Endothelial cell (in vitro differentiated cells): Measurements from ENCODE around the gene SLC9A9. TPM values are rescaled to one million over a fixed set of nuclear protein-coding genes. Genes with fewer than 3 reads are reported as not detected.

ENCODE experiments used
- DNase-seq: peaks from one replicate; pipeline ENCODE4 v3.0.0; 2021; ENCODE audit warnings: low spot score
- H3K27ac Mint-ChIP-seq: one replicate; pipeline ENCODE4 v1.8.0; 2021; ENCODE audit warnings: mixed read lengths, inconsistent platforms; ENCODE audit not compliant: unreplicated experiment
- H3K27me3 Mint-ChIP-seq: one replicate; pipeline ENCODE4 v1.8.0; 2021; ENCODE audit warnings: mild to moderate bottlenecking, moderate library complexity, mixed read lengths, inconsistent platforms; ENCODE audit not compliant: unreplicated experiment
- H3K36me3 Mint-ChIP-seq: one replicate; pipeline ENCODE4 v1.8.0; 2021; ENCODE audit warnings: mild to moderate bottlenecking, low read depth, mixed read lengths, inconsistent platforms; ENCODE audit not compliant: unreplicated experiment
- H3K4me1 Mint-ChIP-seq: one replicate; pipeline ENCODE4 v1.8.0; 2021; ENCODE audit warnings: mild to moderate bottlenecking, mixed read lengths, inconsistent platforms; ENCODE audit not compliant: unreplicated experiment
- H3K4me3 Mint-ChIP-seq: one replicate; pipeline ENCODE4 v1.8.0; 2021; ENCODE audit warnings: mild to moderate bottlenecking, mixed read lengths, inconsistent platforms; ENCODE audit not compliant: unreplicated experiment
- H3K9me3 Mint-ChIP-seq: one replicate; pipeline ENCODE4 v1.8.0; 2021; ENCODE audit warnings: mixed read lengths, inconsistent platforms; ENCODE audit not compliant: unreplicated experiment
- total RNA-seq: library from RNA; stranded (reverse); fragmentation: NEBNext Ultra II Directional; extraction: Animal tissue kit (Norgen Biotek cat#: 25700); gene quantifications from one replicate; pipeline ENCODE4 v1.2.1, GENCODE V29; 2021; ENCODE audit not compliant: unreplicated experiment
- TF ChIP-seq, protein P1 (sequence below): fragments of 200-600 bp; sonication (generic); IDR thresholded peaks from one replicate; pipeline ENCODE4 v1.5.0; 2021; ENCODE audit warnings: antibody characterized with exemption; ENCODE audit not compliant: unreplicated experiment

The SLC9A9 gene
- total RNA-seq, 1 donor from 2014 or later = 7.9 TPM

DNA sequence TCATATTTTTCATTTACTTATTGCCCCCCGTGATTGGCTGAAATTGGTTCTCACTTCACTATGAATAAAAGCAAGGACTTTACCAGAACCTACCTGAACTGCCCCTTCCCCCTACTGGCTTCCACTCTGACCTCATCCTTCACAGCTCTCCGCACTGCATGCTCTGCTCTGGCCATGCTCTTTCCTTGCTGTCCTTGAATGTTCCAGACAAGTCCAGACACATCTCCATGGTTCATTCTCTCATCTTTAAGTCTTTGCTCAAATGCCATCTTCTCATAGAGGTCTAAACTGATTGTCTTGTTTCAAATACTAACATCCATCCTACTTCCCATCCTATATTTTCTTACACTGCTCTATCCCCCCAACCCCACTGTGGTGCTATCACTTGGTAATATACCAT is 599.3 kb downstream of the SLC9A9 start:
- H3K27ac Mint-ChIP-seq = no peak overlapping the region
- TF ChIP-seq, protein P1, sequence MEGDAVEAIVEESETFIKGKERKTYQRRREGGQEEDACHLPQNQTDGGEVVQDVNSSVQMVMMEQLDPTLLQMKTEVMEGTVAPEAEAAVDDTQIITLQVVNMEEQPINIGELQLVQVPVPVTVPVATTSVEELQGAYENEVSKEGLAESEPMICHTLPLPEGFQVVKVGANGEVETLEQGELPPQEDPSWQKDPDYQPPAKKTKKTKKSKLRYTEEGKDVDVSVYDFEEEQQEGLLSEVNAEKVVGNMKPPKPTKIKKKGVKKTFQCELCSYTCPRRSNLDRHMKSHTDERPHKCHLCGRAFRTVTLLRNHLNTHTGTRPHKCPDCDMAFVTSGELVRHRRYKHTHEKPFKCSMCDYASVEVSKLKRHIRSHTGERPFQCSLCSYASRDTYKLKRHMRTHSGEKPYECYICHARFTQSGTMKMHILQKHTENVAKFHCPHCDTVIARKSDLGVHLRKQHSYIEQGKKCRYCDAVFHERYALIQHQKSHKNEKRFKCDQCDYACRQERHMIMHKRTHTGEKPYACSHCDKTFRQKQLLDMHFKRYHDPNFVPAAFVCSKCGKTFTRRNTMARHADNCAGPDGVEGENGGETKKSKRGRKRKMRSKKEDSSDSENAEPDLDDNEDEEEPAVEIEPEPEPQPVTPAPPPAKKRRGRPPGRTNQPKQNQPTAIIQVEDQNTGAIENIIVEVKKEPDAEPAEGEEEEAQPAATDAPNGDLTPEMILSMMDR = no peak
- H3K9me3 Mint-ChIP-seq = no peaks in the 10 kb centered on the region
- H3K4me1 Mint-ChIP-seq = peaks cover 11% of the 10 kb centered on the region
- peaks cover 6% of the 10 kb centered on the region for H3K27me3 Mint-ChIP-seq
- H3K4me3 Mint-ChIP-seq = no peak overlapping the region
- H3K36me3 Mint-ChIP-seq = peaks cover 3% of the 10 kb centered on the region
- DNase-seq = no peak

DNA sequence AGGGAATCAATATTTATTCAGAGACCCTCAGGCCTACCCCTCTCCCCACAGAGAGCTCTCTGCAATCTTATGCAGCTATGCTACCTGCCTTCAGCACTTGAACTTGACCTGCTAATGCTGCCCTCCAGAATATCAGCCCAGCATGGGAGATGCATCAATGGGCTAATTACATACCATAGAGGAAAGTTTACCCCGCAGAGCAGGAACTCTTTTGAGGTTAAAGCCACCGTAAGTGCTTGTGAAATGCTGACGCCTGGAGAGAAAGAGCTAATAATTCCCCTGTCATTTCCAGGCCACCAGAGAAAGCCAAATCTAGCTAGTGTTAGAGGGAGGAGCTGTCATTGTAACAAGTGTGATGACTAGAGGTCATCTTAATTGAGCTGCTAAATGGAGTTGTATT is 601.2 kb downstream of the SLC9A9 start:
- TF ChIP-seq, protein P1 = no peak
- no peak for DNase-seq
- peaks cover 3% of the 10 kb centered on the region for H3K36me3 Mint-ChIP-seq
- H3K4me3 Mint-ChIP-seq = no peak overlapping the region
- H3K27me3 Mint-ChIP-seq = peaks cover 6% of the 10 kb centered on the region
- H3K9me3 Mint-ChIP-seq = no peaks in the 10 kb centered on the region
- H3K4me1 Mint-ChIP-seq = peaks cover 11% of the 10 kb centered on the region
- no peak overlapping the region for H3K27ac Mint-ChIP-seq

DNA sequence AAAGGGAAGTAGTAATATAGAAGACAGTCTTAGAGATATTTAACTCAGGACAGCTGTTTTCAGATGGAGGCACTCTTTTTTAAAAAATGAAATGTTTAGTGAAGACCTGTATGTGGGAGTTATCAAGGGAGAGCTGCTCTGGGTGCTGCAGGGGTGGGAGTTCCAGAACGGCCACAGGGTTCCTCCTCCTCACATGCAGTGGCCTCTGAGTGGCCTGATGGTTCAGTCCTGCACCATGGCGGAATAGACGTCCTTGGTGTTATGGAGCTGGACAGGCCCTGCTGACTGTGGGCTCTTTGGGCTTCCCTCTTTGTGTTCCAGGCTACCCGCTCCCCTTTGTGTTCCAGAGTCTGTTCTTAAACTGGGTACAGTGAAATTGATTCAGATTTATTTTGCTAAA is 602.6 kb downstream of the SLC9A9 start:
- Mint-ChIP-seq H3K36me3 (peaks cover 3% of the 10 kb centered on the region), H3K4me1 (peaks cover 11% of the 10 kb centered on the region), H3K4me3 (no peak overlapping the region), H3K27ac (no peak overlapping the region), H3K9me3 (no peaks in the 10 kb centered on the region), H3K27me3 (peaks cover 4% of the 10 kb centered on the region)
- TF ChIP-seq, protein P1 = no peak
- DNase-seq = no peak

DNA sequence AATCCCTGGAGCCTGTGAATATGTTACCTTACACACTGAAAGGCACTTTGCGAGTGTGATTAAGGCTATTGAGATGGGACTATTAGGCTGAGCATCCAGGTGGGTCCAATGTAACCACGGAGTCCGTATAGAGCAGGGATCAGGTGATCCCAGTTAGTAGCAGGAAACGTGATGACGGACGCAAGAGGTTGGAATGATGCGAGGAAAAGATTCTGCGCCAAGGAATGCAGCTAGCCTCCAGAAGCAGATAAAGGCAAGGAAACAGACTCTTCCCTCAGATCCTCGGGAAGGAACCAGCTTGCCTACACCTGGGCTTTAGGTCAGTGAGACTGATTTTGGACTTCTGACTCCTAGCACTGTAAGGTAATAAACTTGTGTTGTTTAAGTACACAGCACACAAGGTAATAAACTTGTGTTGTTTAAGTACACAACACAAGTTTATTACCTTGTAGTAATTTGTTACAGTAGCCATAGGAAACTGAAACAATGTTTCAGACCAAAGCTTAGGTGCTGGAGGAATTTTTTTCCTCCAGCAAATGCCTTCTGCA is 603.7 kb downstream of the SLC9A9 start:
- Mint-ChIP-seq H3K9me3 (no peaks in the 10 kb centered on the region), H3K36me3 (peaks cover 3% of the 10 kb centered on the region), H3K27me3 (peaks cover 4% of the 10 kb centered on the region), H3K27ac (no peak overlapping the region), H3K4me3 (no peak overlapping the region), H3K4me1 (peaks cover 11% of the 10 kb centered on the region)
- no peak for DNase-seq
- TF ChIP-seq, protein P1 = no peak

DNA sequence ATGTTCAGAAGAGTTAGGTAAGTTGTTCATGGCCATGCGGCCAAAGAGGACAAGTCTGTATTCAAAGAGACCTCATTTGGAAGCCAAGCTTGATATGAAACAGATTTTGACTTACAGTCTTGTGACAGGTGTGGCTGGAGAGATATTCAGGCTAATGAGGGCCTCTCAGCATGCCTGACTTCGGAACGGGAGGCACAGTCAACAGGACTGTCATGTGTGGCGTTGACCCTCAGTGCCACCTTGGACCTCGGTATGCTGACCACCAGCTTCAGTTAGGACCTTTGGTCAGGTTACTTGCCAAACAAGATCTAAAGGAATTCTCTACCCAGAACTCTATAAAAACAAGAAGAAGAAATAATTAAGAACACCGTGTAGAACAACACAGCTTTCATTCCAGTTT is 604.6 kb downstream of the SLC9A9 start:
- H3K4me1 Mint-ChIP-seq = peaks cover 9% of the 10 kb centered on the region
- no peak for DNase-seq
- TF ChIP-seq, protein P1 = no peak
- H3K4me3 Mint-ChIP-seq = no peak overlapping the region
- no peaks in the 10 kb centered on the region for H3K36me3 Mint-ChIP-seq
- peaks cover 4% of the 10 kb centered on the region for H3K27me3 Mint-ChIP-seq
- no peak overlapping the region for H3K27ac Mint-ChIP-seq
- H3K9me3 Mint-ChIP-seq = no peaks in the 10 kb centered on the region
